Measurements from ENCODE around the gene SPANXN5. TPM values are rescaled to one million over a fixed set of nuclear protein-coding genes. Genes with fewer than 3 reads are reported as not detected.
"Not testable (repeated sequence)": the region's sequence is repeated elsewhere in the genome, so short reads cannot be mapped to it uniquely, and the experiment has no call there.

Gene SPANXN5
- total RNA-seq, 1 experiment from 2014 or later, result not detected

DNA sequence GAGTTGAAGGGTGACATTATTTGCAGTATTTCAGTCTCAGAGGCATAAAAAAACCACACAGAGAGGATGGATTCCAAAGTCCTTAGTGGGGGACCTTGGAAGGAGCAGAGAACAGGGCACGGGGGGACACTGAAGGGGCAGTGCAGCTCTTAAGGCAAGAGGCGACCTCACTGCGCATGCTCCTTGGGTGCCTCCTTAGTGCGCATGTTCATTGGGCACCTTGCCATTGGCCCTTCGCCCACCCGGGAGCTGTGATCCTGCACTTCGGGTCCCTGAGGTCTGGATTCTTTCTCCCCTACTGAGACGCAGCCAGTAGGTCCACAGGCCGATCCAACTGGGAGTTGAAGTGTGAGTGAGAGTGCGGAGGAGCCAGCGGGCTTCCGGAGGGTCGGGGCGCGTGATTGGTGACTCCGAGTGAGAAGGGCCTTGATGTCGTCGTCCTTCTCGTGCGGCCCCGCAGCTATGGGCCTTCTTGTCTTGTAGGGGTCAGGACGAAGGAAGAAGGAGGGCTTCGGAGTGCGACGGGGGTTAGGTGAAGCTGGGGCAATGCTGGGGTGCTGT, 13.9 kb upstream of the SPANXN5 start, which contains the start of gene XAGE5:
TSS of gene XAGE5 (plus strand) at position 223 of the 561 bp plus-strand sequence. CDS start 1,280 bp downstream, outside the sequence.
- no peaks in the 10 kb centered on the region for H3K4me1 Mint-ChIP-seq
- ChIA-PET POLR2A (no interaction called here), CTCF (no interaction called here)
- DNase-seq (ENCODE audit: low spot score) (no peak), ATAC-seq (no peak)
- TF ChIP-seq OVOL2 (CRISPR knock-in tag; IDR thresholded peaks at IDR 0.05; ENCODE audit: borderline replicate concordance) (no peak), KAT7 (CRISPR knock-in tag; IDR thresholded peaks at IDR 0.05; ENCODE audit: borderline replicate concordance) (no peak), STAT6 (CRISPR knock-in tag; conservative IDR thresholded peaks at IDR 0.05; ENCODE audit: low read depth) (no peak), ZNF263 (CRISPR knock-in tag; IDR thresholded peaks at IDR 0.05; ENCODE audit: low read depth) (no peak), ZNF219 (CRISPR knock-in tag; IDR thresholded peaks at IDR 0.05; ENCODE audit: borderline replicate concordance) (no peak), SOX15 (CRISPR knock-in tag; IDR thresholded peaks at IDR 0.05) (no peak), ZNF232 (CRISPR knock-in tag; IDR thresholded peaks at IDR 0.05) (no peak), SMAD4 (CRISPR knock-in tag; IDR thresholded peaks at IDR 0.05) (no peak), GRHL2 (CRISPR knock-in tag; IDR thresholded peaks at IDR 0.05; ENCODE audit: insufficient replicate concordance, severe bottlenecking) (no peak), RORB (CRISPR knock-in tag; IDR thresholded peaks at IDR 0.05) (no peak), NR2C2 (CRISPR knock-in tag; IDR thresholded peaks at IDR 0.05) (no peak)
- TF ChIP-seq, protein P1, sequence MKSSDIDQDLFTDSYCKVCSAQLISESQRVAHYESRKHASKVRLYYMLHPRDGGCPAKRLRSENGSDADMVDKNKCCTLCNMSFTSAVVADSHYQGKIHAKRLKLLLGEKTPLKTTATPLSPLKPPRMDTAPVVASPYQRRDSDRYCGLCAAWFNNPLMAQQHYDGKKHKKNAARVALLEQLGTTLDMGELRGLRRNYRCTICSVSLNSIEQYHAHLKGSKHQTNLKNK (CRISPR knock-in tag; IDR thresholded peaks at IDR 0.05), result no peak
- TF ChIP-seq, protein P2, sequence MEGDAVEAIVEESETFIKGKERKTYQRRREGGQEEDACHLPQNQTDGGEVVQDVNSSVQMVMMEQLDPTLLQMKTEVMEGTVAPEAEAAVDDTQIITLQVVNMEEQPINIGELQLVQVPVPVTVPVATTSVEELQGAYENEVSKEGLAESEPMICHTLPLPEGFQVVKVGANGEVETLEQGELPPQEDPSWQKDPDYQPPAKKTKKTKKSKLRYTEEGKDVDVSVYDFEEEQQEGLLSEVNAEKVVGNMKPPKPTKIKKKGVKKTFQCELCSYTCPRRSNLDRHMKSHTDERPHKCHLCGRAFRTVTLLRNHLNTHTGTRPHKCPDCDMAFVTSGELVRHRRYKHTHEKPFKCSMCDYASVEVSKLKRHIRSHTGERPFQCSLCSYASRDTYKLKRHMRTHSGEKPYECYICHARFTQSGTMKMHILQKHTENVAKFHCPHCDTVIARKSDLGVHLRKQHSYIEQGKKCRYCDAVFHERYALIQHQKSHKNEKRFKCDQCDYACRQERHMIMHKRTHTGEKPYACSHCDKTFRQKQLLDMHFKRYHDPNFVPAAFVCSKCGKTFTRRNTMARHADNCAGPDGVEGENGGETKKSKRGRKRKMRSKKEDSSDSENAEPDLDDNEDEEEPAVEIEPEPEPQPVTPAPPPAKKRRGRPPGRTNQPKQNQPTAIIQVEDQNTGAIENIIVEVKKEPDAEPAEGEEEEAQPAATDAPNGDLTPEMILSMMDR (IDR thresholded peaks at IDR 0.05), result no peak
- TF ChIP-seq, protein P3, sequence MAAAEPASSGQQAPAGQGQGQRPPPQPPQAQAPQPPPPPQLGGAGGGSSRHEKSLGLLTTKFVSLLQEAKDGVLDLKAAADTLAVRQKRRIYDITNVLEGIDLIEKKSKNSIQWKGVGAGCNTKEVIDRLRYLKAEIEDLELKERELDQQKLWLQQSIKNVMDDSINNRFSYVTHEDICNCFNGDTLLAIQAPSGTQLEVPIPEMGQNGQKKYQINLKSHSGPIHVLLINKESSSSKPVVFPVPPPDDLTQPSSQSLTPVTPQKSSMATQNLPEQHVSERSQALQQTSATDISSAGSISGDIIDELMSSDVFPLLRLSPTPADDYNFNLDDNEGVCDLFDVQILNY (CRISPR knock-in tag; IDR thresholded peaks at IDR 0.05), result no peak
- no peak within 1 kb of the TSS for H3K4me3 Mint-ChIP-seq
- H3K27me3 Mint-ChIP-seq (ENCODE audit: low read depth), result no peaks in the 10 kb centered on the region
- H3K27ac Mint-ChIP-seq, result no peak within 1 kb of the TSS
- no peaks in the 10 kb centered on the region for H3K9me3 Mint-ChIP-seq
- H3K36me3 Mint-ChIP-seq, result no peaks in the 10 kb centered on the region

- H3K27ac Mint-ChIP-seq, H3K9me3 Mint-ChIP-seq: not testable (repeated sequence)
Observed at GRCh38 chrX:52804876-52805275, 7.6 kb upstream of the SPANXN5 start.

GRCh38 chrX:52773504-52773903, 23.7 kb downstream of the SPANXN5 start:
- ATAC-seq; H3K36me3 Mint-ChIP-seq; H3K4me1 Mint-ChIP-seq; POLR2A ChIA-PET; H3K9me3 Mint-ChIP-seq; CTCF ChIA-PET; DNase-seq (ENCODE audit: low spot score); H3K27me3 Mint-ChIP-seq (ENCODE audit: low read depth); H3K27ac Mint-ChIP-seq; H3K4me3 Mint-ChIP-seq: not testable (repeated sequence)

More at GRCh38 chrX:52804876-52805275, 7.6 kb upstream of the SPANXN5 start:
- H3K4me1 Mint-ChIP-seq; ATAC-seq; H3K27me3 Mint-ChIP-seq (ENCODE audit: low read depth); H3K36me3 Mint-ChIP-seq; CTCF ChIA-PET; DNase-seq (ENCODE audit: low spot score); H3K4me3 Mint-ChIP-seq; POLR2A ChIA-PET: not testable (repeated sequence)

GRCh38 chrX:52765983-52766382, 31.2 kb downstream of the SPANXN5 start:
- H3K36me3 Mint-ChIP-seq; H3K9me3 Mint-ChIP-seq; H3K27me3 Mint-ChIP-seq (ENCODE audit: low read depth); POLR2A ChIA-PET; H3K4me1 Mint-ChIP-seq; CTCF ChIA-PET; H3K4me3 Mint-ChIP-seq; ATAC-seq; H3K27ac Mint-ChIP-seq; DNase-seq (ENCODE audit: low spot score): not testable (repeated sequence)

GRCh38 chrX:52750952-52751351, 46.3 kb downstream of the SPANXN5 start, which contains the start of gene SSX2B:
SSX2B (plus strand) TSS chrX:52751252; CDS start chrX:52752681, 1,429 bp downstream.
- DNase-seq (ENCODE audit: low spot score); H3K36me3 Mint-ChIP-seq; H3K4me1 Mint-ChIP-seq; ATAC-seq; POLR2A ChIA-PET; H3K27ac Mint-ChIP-seq; H3K27me3 Mint-ChIP-seq (ENCODE audit: low read depth); H3K9me3 Mint-ChIP-seq; CTCF ChIA-PET; H3K4me3 Mint-ChIP-seq: not testable (repeated sequence)
